SHP77 (cell line): ENCODE data around the gene TMEM181.
A peak's percentile ranks its signal among the peaks of the same experiment; 100 is the strongest.
"Not testable (repeated sequence)": the region's sequence is repeated elsewhere in the genome, so short reads cannot be mapped to it uniquely, and the experiment has no call there.

ENCODE experiments used
- DNase-seq, 2 experiments: peaks; one replicate each; lab custom pipeline; 2025; lab: John Stamatoyannopoulos, UW

Gene TMEM181

DNA sequence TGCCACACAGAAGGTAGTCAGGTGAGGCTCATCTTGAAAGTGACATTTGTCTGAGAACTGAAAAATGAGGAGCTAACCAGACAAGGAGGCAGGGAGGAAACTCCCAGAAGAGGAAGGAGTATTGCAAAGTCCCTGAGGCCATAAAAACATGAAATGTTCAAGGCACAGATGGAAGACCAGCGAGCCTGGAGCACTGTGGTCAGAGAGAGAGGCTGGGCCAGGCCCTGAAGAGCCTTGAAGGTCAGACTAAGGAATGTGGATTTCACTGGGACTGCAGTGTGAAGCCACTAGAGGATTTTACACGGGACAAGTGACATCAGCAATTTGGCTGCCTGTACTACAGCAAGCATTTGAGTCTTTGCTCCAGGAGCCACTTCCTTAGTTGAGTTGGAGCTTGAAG, 21.1 kb upstream of the TMEM181 start:
- DNase-seq = no peak

DNA sequence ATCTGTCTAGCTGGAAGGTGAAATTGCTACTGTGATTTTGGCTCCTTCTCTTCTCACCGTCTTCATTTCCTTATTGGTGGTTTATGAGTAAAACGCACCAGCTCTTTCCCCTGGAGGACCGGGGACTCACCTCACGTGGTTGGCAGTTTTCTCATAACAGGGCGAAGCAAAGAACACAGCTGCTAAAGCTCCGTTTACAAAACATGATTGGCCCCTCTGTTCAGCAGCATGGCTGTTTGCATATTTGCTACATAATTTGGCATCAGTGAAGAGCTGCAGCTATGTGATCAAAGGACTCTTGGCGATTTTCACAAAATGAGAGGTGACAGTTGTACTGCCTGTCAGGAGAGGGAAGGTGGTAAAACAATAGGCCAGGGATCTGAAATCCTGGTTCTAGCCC, 20.5 kb upstream of the TMEM181 start:
- no peak for DNase-seq

DNA sequence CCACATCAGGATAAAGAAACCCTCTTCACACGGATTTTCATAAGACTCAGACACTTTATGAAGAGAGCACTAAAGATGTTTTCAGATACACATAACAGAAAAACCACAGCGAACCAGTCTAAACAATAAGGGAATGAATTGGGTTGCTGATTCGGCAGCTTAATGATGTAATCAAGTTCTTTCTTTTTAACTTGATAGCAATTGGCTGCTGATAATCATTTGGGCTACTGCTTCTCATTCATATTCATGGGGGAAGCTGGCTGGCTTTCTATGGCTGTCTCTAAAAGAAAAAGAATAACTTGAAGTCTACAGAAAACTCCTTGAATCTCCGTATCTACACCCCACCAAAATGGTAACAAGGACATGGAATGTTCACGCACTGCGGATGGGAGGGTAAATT, 20.0 kb upstream of the TMEM181 start:
- DNase-seq = no peak

DNA sequence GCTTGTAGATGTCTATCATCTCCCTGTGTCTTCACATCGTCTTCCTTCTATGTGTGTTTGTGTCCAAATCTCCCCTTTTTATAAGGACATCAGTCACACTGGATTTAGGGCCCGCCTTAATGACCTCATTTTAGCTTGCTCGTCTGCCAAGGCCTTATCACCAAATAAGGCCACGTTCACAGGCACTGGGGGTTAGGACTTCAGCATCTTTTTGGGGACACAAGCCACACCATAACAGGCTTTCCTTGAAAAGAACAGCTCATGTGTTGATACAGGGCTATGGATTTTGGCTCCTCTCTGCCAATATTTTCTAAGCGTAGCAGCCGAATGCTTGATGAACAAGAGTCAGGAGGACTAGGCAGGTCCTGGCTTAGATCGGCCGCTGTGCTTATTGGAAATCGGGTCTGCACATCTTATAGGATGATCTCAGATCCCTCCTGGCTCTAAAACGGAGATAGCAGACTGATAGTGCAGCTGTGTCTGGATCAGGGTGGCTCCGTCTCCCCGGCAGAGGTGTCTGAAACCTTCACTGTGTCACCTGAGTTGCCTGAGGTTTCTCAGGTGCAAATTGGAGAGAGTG, 16.2 kb upstream of the TMEM181 start:
- DNase-seq = no peak

DNA sequence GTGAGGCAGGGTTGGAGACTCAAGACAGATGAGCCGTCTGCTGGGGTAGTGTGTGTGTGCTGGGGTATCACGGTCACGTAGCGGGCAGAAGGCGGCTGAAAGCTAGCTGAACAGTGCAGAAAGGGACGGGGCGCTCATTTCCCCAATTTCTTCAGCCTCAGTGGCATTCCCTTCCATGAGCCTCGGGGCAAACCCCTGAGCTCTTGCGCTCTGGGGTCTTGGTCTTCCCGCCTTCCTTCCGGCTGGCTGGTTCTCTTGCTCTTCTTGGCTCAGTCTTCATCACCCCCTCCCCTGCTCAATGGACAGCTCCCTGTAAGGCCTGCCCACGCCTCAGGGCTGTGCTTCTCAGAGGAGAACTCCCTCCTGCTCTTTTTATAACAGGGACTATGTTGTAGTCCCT, 15.5 kb upstream of the TMEM181 start:
- DNase-seq = no peak

DNA sequence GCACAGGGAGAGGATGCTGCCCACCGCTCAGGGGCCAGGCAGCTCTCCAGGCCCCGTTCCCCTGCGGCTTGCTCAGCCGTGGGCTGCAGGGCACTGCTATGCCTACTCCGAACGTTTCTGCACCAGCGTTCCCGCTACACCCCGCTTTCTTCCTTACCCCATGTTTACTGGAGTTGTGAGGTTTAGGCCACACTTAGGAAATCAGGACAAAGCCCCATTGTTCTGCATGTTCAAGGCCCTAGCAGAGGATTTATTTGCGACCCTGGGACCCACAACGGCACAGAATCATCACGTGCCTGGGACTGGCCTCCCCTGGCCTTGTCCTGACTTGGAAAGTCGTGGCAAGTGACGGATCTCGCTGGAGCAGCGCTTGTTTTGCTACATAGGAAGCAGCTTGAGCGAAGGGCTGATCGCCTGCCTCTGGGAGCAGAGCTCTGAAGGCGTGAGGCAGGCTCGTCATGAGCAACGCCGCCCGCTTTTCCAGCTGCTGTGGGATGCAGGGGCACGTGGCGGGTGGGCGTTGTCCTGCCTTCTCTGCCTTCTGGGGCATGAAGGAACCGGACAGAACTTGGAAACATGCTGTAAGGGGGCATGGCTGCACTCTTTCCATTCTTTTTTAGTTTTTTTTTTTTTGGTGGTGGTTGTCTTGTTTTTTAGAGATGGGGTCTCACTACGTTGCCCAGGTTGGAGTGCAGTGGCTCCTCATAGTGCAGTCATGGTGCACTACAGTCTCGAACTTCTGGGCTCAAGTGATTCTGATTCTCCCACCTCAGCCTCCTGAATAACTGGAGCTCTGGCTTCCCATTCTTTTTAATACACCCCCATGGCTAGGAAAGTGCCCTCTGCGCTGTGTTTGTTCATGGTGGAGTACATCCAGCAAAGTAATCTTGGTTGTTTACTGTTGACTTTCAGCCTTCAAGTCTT, 14.6 kb upstream of the TMEM181 start:
- DNase-seq = no peak

DNA sequence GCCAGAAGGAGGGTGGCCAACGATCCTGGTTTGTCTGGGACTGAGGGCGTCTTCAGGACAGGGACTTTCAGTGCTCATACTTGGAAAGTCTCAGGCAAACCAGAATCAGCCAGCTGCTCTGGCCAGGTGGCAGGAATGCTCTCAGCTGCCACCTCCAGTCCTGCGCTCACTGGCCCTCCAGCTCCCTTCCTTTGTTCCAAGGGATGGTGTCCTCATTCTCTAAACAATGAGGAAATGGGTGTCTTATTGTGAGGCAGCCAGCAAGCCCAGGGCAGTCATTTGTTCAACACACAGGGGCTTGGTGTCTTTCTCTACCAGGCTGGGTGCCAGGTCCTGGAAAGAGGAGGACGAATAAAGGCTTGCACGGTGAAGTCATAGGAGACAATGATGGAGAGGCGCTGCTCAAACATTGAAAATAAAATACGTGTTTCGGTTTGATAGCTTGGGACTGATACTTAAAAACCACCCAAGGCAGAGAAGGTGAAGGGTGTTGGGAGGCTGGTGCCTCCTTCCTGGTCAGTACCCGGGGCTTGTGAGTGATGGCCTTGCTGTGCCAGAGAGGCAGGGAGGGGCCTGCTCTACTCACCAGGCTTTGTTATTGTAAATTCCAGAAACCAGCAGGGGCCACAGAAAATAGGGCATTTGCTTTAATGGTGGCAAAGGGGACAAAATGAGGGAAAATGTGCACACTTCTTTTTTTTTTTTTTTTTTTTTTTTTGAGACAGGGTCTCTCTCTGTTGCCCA, 11.3 kb upstream of the TMEM181 start:
- peak; percentile 98 for DNase-seq

DNA sequence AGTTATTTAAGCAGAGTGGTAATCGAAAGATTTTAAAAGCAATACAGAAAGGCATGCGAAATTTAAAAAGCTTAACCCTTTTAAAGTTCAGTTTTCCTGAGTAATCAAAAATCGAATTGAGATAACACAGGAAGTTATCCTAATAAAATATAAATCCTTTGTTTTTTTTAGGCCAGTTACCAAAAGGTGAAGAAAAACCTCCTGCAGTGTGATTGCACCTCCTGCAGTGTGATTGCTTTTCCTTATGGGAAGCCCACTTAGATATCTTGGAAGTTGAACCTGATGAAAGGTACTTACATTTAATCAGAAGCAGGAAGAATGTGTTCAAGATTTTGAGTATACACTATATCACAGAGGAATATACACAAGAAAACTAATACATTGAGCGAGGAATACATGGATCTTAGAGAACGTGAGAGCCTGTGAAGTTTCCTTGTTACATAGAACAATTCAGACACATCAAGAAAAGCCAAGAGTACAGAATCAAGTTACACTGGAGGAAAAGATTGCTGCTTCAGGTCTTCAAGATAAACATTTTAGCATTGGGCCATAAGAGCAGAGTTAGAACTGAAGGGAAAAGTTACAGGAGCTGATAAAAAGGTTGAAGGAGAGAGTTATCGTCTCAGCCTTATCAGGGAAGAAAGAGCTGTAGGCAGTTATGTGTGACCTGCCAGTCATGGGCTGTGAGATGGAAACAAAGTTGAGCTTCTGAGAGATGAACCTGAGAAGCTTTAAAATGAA, 7.7 kb upstream of the TMEM181 start:
- no peak for DNase-seq

DNA sequence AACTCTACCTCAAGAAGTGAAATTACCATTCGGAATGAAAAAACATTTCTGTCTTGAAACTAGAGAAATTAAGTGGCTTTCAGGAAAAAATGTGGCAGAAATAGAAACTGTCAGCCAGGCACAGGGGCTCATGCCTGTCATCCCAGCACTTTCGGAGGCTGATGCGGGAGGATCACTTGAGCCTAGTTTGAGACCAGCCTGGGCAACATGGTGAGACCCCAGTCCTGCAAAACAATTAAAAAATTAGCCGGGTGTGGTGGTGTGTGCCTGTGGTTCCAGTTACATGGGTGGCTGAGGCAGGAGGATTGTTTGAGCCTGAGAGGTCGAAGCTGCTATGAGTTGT, 7.1 kb upstream of the TMEM181 start:
- no peak for DNase-seq

DNA sequence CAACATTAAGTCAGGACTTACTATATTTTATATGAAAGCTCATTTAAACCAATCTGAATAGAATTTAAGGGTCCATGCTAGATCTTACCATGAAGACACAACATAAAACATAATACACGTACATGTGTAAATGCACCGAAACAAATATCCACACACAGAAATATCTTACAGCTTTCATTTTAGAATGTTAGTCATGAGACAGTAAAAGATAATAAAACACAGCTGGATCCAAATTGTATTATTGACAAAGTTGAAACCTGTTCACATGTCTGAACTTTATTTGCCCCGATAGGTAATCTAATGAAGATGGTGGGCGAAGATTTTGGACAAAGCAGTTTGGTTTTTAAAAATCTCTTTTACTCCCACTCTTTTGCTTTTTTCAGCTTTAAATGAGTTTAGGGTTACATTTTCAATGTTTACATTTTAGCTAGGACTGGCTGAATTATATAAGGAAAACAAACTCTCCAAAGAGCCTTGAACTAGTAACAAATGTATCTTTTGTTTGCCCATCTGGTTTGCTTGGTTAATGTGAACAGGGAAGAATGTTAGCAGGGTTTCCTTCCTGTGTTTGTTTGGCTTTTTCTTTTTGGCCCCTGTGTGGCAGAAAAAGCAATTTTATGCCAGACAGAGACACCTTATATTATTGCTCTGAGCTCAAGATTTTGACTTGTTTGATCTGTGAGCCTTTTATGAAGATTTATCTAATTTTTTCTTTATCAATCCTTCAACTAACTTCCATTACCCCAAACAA, 5.1 kb upstream of the TMEM181 start:
- DNase-seq = no peak

DNA sequence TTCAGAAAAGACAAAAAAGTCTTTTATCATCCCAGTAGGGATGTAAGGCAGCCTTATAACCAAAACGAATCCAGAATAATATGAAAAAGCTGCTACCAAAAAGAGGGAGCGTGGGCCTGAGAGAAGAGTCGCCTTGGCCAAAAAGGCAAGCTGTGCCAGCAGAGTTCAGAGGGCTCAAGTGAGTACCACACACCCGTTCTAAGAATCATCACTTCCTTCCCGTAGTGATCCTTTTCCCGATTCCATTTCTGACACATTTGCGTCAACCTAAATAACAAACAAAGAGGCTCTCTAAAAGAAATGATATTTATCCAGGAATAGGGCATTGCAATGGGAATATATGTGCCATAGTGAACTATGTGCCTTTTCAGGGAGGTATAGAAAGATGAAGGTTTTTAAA, 3.8 kb upstream of the TMEM181 start:
- no peak for DNase-seq

DNA sequence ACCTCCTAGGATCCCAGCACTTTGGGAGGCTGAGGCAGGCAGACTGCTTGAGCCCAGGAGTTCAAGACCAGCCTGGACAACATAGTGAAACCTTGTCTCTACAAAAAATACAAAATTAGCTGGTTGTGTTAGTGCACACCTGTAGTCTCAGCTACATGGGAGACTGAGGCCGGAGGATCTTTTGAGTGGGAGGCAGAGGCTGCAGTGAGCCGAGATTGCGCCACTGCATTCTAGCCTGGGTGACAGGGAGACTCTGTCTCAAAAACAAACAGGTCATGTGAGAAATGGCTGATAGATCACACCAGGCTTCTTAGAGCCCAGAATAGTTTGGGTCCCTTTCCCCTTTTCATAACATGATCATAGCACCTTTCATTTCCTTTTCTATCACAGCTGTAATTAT, 2.8 kb upstream of the TMEM181 start:
- not testable (repeated sequence) for DNase-seq

DNA sequence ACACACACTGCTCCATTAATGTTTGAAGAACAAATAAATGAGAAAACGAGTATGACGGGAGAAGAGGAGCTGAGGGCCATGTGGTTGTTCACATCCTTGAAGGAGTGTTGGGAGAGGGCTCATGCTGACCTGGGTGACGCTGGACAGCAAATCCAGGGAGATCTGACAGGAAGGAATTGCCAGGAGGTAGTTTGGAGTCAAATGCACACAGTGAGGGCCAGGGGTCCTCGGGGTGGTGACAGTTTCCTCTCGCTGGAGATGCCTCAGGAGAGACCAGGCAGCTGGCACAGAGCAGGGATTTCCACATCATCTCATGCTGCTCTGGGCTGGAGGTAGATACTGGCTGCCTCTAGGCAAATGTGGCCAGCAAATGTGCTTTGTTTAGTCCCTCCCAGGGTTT, 2.0 kb upstream of the TMEM181 start:
- DNase-seq = no peak

DNA sequence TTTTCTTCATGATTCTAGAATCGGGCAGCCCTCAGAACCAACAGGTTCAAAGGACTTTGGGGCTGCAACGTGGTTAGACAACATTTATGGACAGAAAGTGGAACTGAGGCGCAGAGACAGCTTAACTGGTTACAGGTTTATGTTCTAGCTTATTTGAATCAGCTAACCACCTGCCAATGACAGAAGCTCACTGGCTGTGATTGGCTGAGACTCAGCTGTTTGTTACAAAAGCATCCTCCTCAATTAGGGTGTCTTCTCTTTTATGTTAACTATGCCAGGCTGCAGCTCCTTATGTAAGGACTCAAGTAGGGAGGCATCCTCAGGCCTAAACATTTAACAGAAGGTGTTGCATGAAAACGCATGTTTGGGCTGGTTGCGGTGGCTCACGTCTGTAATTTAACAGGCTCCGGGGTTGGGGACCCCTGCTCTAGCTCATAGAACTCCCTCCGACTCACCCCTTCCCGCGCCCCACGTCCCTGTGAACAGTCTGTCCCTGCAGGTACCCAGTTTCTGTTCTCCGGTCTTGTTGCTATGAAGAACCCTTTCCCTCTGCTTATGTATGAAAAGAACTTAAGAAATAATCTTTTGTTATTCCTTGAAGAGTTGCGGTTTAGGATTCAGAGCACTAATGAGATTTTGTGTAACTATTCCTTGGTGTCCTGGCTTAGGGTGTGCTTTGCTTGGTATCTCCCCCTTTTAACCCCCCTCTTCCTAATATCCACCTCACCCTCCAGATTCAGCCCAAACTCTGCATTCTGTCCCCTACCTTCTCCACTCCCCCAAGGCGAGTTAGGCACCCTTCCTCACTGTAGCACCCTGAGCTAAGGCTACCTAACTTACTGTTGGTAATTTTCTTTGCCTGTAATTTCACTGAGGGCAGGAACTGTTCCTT, 1.2 kb upstream of the TMEM181 start:
- DNase-seq = no peak

DNA sequence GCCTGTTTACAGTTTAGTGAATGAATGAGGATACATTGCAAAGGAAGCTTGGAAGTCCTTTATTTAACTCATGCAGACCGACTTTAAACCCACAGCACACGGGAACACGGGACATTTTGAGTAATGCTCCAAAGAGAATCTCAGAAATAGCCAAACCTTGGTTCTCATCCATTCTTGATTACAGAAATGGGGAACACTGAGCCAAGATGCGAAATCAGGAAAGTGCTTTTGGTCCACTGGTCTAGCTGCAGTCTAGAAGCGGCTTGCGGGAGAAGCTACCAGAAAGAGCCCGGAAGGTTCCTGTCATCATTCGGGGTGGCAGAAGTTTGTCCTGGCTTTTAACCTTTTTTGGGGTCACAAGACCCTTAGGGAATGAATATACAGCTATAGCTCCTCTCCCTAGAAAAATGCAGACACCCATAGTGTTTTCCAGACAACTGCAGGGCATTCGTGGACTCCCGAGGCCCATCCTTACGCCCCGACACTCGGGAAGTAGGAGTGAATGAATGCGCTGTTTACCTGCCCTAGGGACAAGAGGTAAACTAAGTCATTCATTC, 475 bp upstream of the TMEM181 start:
- no peak for DNase-seq

DNA sequence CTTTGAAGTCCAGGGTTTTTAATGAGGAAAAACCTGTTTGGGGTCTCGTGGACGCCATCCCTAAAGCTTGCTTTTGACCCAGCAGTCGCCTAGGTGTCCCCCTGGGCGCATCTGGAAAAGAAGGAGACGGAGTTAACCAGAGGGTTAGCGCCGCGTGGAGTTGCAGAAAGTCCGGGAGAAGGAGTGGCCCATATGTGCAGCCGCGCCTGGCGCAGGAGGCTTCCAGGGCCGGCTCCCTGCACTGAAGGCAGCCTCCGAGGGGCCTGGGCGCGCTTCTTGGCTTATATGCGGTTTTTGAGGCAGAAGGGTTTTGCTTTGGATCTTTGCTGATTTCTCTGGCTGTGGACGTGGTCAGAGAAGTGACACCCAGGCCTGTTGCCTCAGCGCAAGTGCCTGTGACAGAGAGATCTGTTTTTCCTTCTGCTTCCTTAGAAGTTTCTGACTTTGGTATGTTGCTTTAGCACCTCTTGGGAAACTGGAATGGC, 987 bp downstream of the TMEM181 start:
- DNase-seq = peak; percentile 18 to 21

DNA sequence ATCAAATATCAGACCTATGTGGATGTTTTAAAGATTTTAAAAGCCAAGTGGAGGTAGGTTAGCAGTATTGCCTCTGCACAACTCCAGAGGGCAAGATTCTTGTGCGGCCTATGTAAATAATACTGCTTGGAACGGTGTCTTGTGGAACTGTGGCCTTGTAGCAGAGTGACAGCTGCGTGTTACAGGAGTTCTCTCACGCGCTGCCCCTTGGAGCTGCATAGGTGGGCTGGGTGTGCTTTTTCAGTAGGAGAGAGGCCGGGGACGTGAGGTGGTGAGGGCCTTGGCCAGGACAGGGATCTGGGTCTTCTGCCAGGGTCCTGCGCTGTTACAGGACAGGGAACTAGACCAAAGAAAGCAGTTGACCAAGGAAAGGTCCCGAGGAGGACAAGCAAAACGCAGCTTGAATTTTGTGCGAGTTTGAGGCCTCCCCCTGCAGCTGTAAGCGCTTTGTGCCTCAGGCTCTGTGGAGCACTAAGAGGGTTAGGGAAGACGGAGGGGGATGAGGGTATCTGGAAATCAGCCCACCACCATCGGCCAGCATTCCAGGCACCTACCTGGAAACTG, 1.5 kb downstream of the TMEM181 start:
- no peak for DNase-seq

DNA sequence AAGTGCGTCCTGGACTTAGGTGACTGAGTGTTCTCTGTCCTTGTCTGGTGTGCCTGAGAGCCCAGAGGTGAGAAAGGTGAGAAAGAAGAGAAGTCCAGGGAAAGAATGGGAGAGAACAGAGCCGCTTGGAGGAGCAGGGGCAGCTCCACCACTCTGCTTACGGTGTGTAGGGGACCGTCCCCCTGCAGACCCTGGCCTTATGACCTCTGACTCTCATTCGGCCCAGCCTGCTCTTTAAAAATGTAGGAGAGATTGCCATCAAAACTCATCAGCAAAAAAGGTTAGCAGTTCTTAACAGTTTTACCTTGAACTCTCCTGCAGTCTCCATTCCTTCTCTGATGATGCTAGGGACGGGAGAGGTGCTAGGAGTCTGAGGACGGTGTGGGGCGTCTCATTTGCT, 2.0 kb downstream of the TMEM181 start:
- DNase-seq = no peak

DNA sequence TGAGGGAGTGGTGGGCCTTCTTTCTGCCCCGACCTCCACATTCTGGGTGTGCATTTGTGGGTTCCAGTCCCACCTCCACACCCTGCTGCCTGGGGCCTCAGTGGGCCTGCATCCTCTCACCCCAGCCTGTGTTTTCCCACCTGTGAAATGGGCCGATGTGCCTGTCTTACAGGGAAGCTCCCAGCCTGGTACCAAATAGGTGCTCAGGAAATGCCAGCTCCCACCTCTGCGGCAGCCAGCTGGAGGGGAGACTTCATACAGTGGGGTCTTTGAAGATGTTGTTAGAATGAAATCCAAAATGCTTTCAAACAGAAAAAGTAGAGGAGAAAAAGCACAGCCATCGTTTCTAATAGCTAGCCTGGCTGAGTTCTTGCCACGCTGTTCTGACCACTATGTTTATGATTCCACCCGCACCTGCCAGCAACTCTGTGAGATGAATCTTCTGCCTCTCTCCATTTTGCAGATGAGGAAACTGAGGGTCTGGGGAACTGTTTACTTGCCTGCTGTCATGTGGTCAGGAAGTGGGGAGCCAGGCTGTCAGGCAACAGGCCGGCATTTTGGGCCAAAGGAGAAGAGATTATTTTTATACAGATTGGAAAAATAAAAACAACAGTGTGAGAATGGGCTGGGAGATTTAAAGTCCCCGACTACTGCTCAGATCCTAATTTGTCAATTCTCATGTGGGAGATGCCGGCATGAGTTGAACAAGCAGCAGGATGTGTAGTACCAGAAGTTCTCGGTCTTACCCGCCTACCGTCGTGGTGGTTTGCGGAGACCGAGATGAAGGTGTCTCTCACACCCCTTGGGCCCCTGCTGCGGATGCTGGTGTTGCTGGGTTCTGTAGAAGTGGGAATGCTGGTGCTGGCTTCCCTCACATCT, 4.6 kb downstream of the TMEM181 start:
- no peak for DNase-seq
